Stimulated activated CD8-positive, alpha-beta memory T cell treated with anti-CD3 and anti-CD28 coated beads, Interleukin-4, amount 100 ng/mL, for 4 hours (primary cell): ENCODE measurements around the gene ARHGEF16.

Experiments
- DNase-seq, 2 donors: peaks; one replicate each; pipeline ENCODE4 v3.0.0-alpha.2; 2020; ENCODE audit warnings: low read depth in 2 of 2, low spot score in 1 of 2

Gene ARHGEF16

GRCh38 chr1:3468236-3469103, 14.0 kb downstream of the ARHGEF16 start:
- no peak for DNase-seq

GRCh38 chr1:3469104-3469848, 14.8 kb downstream of the ARHGEF16 start:
- no peak for DNase-seq

DNA sequence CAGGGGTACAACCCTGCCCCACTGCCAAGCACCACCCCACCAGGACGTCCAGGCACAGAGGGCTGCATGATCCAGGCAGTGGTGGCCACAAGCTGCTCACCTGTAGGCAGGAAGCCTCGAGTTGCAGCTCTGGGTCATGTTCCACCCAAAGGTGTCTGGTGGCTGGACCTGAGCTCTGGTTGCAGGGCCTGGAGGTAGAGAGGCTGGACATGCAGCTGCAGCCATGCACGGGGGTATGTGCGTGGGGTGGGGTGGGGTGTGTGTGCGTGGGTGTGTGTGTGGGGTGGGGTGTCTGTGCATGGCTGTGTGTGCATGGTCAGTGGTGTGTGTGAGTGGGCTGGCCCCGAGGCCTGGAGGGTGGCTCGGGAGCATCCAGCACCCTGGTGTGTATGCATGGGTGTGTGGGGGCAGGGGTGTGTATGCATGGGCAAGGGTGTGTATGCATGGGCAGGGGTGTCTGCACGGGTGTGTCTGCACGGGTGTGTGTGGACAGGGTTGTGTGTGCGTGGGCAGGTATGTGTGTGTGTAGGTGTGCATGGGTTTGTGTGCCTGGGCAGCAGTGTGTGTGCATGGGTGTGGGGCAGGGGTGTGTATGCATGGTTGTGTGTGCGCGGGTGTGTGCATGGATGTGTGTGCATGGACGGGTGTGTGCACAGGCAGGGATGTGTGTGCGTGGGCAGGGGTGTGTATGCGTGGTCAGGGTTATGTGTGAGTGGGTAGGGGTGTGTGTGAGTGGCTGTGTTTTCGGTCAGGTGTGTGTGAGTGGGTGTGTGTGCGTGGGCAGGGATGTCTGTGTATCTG, 15.6 kb downstream of the ARHGEF16 start:
- no peak for DNase-seq

GRCh38 chr1:3470650-3471355, 16.3 kb downstream of the ARHGEF16 start:
- DNase-seq, result no peak

DNA sequence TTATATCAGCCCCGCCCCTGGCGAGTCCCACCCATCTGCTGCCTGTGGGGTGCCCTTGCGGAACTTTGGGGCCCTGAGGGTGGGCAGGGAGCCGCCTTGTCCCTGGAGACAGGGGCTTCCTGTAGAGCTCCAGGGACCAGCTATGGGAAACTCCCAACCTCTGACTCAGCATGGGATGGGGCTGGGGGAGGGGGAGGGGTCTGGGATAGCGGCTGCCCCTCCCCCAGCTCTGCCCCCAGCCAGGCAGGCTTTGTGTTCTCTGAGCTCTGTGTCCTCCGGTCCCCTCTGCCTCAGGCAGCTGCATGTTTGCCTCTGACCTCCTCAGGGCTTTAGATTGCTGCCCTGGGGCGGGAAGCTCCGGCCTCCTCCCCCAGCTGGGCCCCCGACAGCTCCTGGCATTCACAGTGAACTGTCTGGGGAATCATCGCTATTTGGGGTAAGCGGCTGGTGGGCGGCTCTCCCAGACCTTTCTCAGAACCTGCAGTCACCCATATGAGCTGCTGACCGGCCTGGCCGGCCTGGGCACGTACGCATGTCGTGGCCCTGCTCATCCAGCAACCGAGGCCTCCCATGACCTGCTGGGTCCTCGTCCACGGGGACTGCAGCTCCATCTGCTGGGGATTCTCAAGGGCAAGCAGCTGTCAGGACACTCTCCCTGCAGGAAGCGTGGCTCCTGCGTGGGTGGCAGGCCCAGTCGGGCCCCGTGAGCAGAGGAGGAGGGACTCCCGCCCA, 17.1 kb downstream of the ARHGEF16 start:
- DNase-seq, result no peak

DNA sequence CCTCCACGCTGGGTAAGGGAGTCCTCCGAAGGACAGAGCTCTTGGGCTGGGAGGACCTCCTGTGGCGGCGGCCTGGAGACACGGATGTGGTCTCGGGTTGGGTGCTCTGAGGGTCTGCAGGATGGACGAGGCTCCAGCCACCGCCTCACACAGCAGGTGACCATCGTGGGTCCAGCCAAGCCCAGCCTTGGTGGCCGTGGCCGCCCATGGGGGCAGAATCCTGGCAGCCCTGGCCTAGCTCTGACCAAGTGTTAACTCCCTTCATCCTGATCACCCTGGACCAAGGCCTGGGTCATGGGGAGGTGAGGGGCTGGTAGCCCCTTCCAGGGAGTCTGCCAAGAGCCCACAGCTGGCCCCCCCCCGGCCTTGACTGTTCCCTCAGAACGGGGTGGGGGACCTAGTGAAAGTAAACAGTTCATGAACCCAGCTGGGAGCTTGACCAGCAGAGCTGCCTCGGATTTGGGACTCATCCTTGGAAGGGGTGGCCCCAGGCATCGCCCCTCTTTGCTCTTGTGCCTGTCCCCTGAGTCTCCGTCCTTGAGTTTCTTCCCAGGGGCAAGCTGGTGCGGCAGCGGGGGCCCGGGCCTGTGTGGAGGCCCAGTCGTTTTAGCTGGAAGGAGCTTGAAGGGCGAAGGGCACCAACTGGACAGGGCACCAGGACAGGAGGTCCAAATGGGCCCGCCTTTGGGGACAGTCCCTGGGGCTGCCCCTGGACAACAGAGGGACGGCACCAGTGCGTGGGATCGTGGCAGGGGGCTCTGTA, 17.8 kb downstream of the ARHGEF16 start:
- DNase-seq, result no peak

GRCh38 chr1:3472906-3473305, 18.4 kb downstream of the ARHGEF16 start:
- DNase-seq, result no peak

- DNase-seq, result no peak
Measured at GRCh38 chr1:3473381-3473844, 18.9 kb downstream of the ARHGEF16 start.

DNA sequence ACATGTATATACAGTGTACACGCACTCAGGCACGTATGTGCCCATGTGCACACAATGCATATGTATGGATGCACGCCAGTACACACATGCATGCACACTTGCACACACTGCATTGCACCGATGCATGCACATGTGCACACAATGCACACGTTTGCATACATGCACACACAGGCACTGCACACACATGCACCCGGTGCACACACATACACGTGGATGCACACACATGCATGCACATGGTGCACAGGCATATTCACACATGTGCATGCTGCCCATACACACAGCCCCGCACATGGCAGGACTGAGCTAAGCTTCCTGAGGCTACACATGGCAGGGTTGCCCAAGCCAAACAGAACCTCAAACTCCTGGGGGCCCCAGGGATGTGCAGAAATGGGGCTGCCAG, 19.6 kb downstream of the ARHGEF16 start:
- no peak for DNase-seq

GRCh38 chr1:3474421-3474820, 20.0 kb downstream of the ARHGEF16 start:
- no peak for DNase-seq

- no peak for DNase-seq
Measured at GRCh38 chr1:3475839-3476573, 21.5 kb downstream of the ARHGEF16 start.

GRCh38 chr1:3476666-3477065, 22.2 kb downstream of the ARHGEF16 start:
- no peak for DNase-seq

- DNase-seq, result no peak
Measured at GRCh38 chr1:3477241-3477995, 23.0 kb downstream of the ARHGEF16 start.

DNA sequence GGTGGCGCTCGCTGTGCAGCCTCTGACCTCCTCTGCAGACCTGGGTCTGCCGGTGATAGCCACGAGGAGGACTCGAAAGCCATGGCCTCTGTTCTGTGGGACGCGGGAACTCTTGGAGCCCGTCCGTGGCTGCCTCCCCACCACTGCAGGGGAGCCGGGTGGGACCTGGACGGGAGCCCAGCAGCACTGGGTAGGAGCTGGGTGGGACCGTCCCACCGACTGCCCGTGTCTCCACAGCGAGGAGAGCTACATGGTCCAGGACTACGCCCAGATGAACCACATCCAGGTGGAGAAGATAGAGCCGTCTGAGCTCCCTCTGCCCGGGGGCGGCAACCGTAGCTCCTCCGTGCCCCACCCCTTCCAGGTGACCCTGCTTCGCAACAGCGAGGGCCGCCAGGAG, 23.7 kb downstream of the ARHGEF16 start:
- no peak for DNase-seq

- no peak for DNase-seq
Measured at GRCh38 chr1:3479511-3480368, 25.3 kb downstream of the ARHGEF16 start.

DNA sequence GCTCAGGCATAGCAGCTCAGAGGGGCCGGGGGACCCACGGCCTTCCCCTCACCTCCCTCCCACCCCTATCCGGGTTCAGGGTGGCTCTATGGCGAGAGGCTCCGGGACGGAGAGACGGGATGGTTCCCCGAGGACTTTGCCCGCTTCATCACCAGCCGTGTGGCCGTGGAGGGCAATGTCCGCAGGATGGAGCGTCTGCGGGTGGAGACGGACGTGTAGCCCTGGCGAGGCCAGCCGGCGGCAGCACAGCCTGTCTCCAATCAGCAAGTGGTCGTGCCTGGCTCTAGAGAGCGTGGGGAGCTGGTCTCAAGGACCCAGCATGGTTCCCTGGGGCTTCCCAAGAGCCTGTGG, 25.9 kb downstream of the ARHGEF16 start:
- DNase-seq, result no peak

GRCh38 chr1:3481046-3481445, 26.6 kb downstream of the ARHGEF16 start:
- DNase-seq, result no peak
